HAP-1 (cell line): ENCODE data around the gene ZNF248.
"Not testable (repeated sequence)": the region's sequence is repeated elsewhere in the genome, so short reads cannot be mapped to it uniquely, and the experiment has no call there.

Source experiments
- DNase-seq, 2 experiments: peaks; one replicate each; pipeline ENCODE4 v3.0.0-alpha.2; 2016 to 2020; ENCODE audit warnings: low spot score in 2 of 2
- H3K27me3 ChIP-seq: fragments of 250-450 bp; sonication (Bioruptor Pico); 2 replicates; pipeline ENCODE4 v1.5.1; 2020; ENCODE audit warnings: low read depth, mild to moderate bottlenecking, moderate library complexity
- H3K36me3 ChIP-seq: fragments of 250-450 bp; sonication (Bioruptor Pico); replicated peaks from 2 replicates; pipeline ENCODE4 v1.5.1; 2020; ENCODE audit warnings: mild to moderate bottlenecking
- H3K4me1 ChIP-seq: fragments of 250-450 bp; sonication (Bioruptor Pico); 2 replicates; pipeline ENCODE4 v1.5.1; 2020; ENCODE audit warnings: mild to moderate bottlenecking
- H3K4me3 ChIP-seq: fragments of 250-450 bp; sonication (Bioruptor Pico); 2 replicates; pipeline ENCODE4 v1.5.1; 2020; ENCODE audit warnings: mild to moderate bottlenecking, moderate library complexity
- H3K9me3 ChIP-seq: fragments of 250-450 bp; sonication (Bioruptor Pico); 2 replicates; pipeline ENCODE4 v1.5.1; 2020; ENCODE audit warnings: mild to moderate bottlenecking, moderate library complexity
- in situ Hi-C: fragments of 300-500 bp; cut with MboI; formaldehyde crosslinking; loops from 3 replicates; pipeline ENCODE4 v1.14.3; 2020; ENCODE audit warnings: low sequenced_read_pairs, inconsistent platforms, mixed read lengths

Gene ZNF248

GRCh38 chr10:37752334-37752875, 105.0 kb downstream of the ZNF248 start:
- Histone ChIP-seq H3K27me3 (no peaks in the 10 kb centered on the region), H3K4me3 (no peak overlapping the region), H3K36me3 (no peaks in the 10 kb centered on the region), H3K9me3 (no peaks in the 10 kb centered on the region), H3K4me1 (no peaks in the 10 kb centered on the region)
- no peak for DNase-seq
- in situ Hi-C loops, result no loop called here

DNA sequence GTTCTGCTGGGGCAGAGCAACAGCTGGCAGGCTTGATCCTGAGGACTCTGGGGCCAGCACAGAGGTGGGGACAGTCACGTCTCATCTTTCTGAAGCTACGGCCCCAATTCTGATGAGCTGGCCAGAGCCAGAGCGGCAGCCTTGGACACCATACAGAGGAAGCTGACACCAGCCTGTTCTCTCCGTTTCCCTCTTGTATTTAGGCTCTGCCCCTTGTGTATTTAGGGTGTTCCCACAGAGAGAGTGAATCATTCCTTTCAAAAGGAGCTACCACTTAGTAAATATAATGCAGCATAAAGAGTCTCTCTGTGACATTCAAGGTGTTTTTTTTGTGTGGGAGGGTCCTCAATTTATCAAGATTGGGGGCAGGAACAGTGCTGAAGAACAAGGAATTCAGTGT, 109.2 kb downstream of the ZNF248 start:
- no peaks in the 10 kb centered on the region for H3K4me1 ChIP-seq
- in situ Hi-C loops, result no loop called here
- H3K9me3 ChIP-seq, result no peaks in the 10 kb centered on the region
- H3K27me3 ChIP-seq, result no peaks in the 10 kb centered on the region
- no peak overlapping the region for H3K4me3 ChIP-seq
- no peaks in the 10 kb centered on the region for H3K36me3 ChIP-seq
- no peak for DNase-seq

- in situ Hi-C loops, result no loop called here
- Histone ChIP-seq H3K36me3 (no peaks in the 10 kb centered on the region), H3K4me1 (no peaks in the 10 kb centered on the region), H3K27me3 (no peaks in the 10 kb centered on the region), H3K9me3 (no peaks in the 10 kb centered on the region), H3K4me3 (no peak overlapping the region)
- DNase-seq, result no peak
Measured at GRCh38 chr10:37747081-37747480, 110.3 kb downstream of the ZNF248 start.

DNA sequence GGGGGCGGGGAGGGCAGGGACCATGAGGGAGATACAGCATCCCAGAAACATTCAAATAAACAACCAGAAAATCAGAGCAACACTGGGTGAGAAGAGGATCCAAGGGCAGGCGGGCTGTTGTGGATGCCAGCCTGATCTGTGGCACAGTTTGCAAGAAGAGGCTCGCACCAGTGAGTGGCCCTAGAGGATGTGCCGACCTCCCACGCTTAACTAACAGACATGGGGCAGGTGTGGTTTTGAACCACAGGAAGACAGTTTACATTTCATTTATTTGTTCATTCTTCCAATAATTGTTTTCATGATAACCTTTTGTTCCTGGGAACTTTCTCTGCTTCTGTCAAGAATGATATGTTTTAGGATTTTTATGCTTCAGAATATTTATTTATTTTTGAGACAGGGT, 115.6 kb downstream of the ZNF248 start:
- Histone ChIP-seq H3K4me3 (no peak overlapping the region), H3K27me3 (no peaks in the 10 kb centered on the region), H3K4me1 (no peaks in the 10 kb centered on the region), H3K36me3 (no peaks in the 10 kb centered on the region), H3K9me3 (no peaks in the 10 kb centered on the region)
- in situ Hi-C loops, result no loop called here
- DNase-seq, result no peak

DNA sequence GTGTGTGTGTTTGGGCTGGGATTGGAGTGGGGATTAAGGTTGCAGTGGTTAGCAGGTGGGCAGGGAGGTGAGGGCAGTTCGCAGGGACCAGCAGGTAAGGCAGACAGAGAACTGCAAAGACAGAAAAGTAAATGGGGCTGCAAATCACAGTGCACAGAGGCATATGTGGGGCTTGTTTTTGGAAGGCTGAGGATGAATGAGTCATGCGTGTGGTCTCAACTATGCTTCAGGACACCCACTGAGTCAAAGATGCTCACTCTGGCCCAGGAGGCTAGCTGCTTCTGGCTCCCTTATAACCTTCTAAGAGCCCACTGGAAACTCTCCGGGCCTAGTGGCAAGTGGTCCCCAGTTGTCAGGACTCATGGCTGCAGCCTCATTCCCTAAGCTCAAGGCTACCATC, 118.2 kb downstream of the ZNF248 start:
- in situ Hi-C loops, result no loop called here
- no peaks in the 10 kb centered on the region for H3K27me3 ChIP-seq
- no peak for DNase-seq
- no peaks in the 10 kb centered on the region for H3K36me3 ChIP-seq
- H3K4me3 ChIP-seq, result no peak overlapping the region
- no peaks in the 10 kb centered on the region for H3K9me3 ChIP-seq
- no peaks in the 10 kb centered on the region for H3K4me1 ChIP-seq

- H3K4me3 ChIP-seq, H3K4me1 ChIP-seq, in situ Hi-C loops, H3K27me3 ChIP-seq, H3K9me3 ChIP-seq, DNase-seq, H3K36me3 ChIP-seq: not testable (repeated sequence)
Measured at GRCh38 chr10:37738241-37738640, 119.2 kb downstream of the ZNF248 start.

DNA sequence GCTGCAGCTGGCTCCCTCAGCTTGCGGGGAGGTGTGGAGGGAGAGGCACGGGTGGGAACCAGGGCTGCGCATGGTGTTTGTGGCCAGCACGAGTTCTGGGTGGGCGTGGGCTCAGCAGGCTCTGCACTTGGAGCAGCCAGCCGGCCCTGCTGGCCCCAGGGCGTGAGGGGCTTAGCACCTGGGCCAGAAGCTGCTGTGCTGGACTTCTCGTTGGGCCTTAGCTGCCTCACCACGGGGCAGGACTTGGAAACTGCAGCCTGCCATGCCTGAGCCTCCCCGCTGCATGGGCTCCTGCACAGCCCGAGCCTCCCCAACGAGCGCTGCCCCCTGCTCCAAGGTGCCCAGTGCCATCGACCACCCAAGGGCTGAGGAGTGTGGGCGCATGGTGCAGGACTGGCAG, 120.1 kb downstream of the ZNF248 start:
- no peak for DNase-seq
- in situ Hi-C loops, result no loop called here
- no peak overlapping the region for H3K4me3 ChIP-seq
- H3K36me3 ChIP-seq, result no peaks in the 10 kb centered on the region
- no peaks in the 10 kb centered on the region for H3K4me1 ChIP-seq
- no peaks in the 10 kb centered on the region for H3K9me3 ChIP-seq
- H3K27me3 ChIP-seq, result no peaks in the 10 kb centered on the region

DNA sequence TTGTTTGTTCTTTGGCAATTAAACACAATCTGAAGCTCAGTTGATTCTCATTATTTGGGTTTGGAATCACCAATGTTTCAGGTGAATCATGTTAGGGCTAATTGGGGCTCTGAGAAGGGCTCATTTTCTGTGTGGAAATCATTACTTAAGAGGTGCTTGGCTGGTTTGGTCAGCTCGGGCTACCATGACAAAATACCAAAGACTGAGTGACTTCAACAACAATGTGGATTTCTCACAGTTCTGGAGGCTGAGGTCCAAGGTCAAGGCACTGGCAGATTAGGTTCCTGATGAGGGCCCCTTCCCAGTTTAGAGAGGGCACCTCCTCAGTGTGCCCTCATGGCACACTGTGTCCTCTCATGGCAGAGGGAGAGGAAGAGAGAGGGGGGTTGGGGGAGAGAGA, 121.3 kb downstream of the ZNF248 start:
- no peak overlapping the region for H3K4me3 ChIP-seq
- no peaks in the 10 kb centered on the region for H3K36me3 ChIP-seq
- H3K9me3 ChIP-seq, result no peaks in the 10 kb centered on the region
- in situ Hi-C loops, result no loop called here
- DNase-seq, result no peak
- no peaks in the 10 kb centered on the region for H3K27me3 ChIP-seq
- H3K4me1 ChIP-seq, result no peaks in the 10 kb centered on the region

GRCh38 chr10:37734971-37735370, 122.4 kb downstream of the ZNF248 start:
- Histone ChIP-seq H3K4me3 (no peak overlapping the region), H3K36me3 (no peaks in the 10 kb centered on the region), H3K4me1 (no peaks in the 10 kb centered on the region), H3K27me3 (no peaks in the 10 kb centered on the region), H3K9me3 (no peaks in the 10 kb centered on the region)
- in situ Hi-C loops, result no loop called here
- DNase-seq, result no peak
